Lower leg skin (tissue), 4 donors: ENCODE results near the gene TMOD2. TPM values are rescaled to one million over a fixed set of nuclear protein-coding genes. Genes with fewer than 3 reads are reported as not detected.

Experiments used
- DNase-seq, 2 donors: peaks; one replicate each; pipeline ENCODE4 v3.0.0-alpha.2; 2019; ENCODE audit warnings: low spot score in 2 of 2
- H3K4me3 ChIP-seq: fragments of 200-600 bp; sonication (generic); 2 replicates; pipeline ENCODE4 v1.5.1; 2017; ENCODE audit warnings: mild to moderate bottlenecking, low read depth; ENCODE audit not compliant: poor library complexity, severe bottlenecking
- CTCF ChIP-seq, 3 donors: fragments of 450-650 bp; IDR thresholded peaks; one replicate each; pipeline ENCODE4 v1.5.1; 2016; ENCODE audit warnings: antibody characterized with exemption in 3 of 3, mild to moderate bottlenecking in 3 of 3, moderate library complexity in 2 of 3
- POLR2A ChIP-seq, 2 donors: fragments of 450-650 bp; IDR thresholded peaks; one replicate each; pipeline ENCODE4 v1.6.1; 2016 to 2017; ENCODE audit warnings: antibody characterized with exemption in 2 of 2, mild to moderate bottlenecking in 1 of 2, moderate library complexity in 1 of 2
- WGBS, 2 donors: methylation state at CpG; one replicate each; pipeline ENCODE4 v1.1.5; 2018; 5-methylcytosine and 5-hydroxymethylcytosine counted together
- intact Hi-C: fragments of 100-400 bp; cut with DNase I; formaldehyde crosslinking; loops from one replicate; pipeline ENCODE4 v1.15.0; 2023; ENCODE audit warnings: low total_unique reads
- total RNA-seq, 4 donors: library from RNA; depleted of rRNA; stranded (reverse); fragments of >200 nt; gene quantifications; one replicate each; pipeline ENCODE4 v1.1.0, GENCODE V29; 2016

The TMOD2 gene
- total RNA-seq, 4 donors from 2014 or later = 6.6 to 9.3 (median 7.5) TPM

GRCh38 chr15:51757450-51757849 lies 6.1 kb downstream of the TMOD2 start:
- H3K4me3 ChIP-seq = no peak overlapping the region
- no peak for TF ChIP-seq POLR2A (IDR thresholded peaks at IDR 0.05)
- no peak for TF ChIP-seq CTCF (IDR thresholded peaks at IDR 0.05)
- 93 to 95% methylated on average over 2 of the region's 2 CpGs for WGBS, 2 donors
- no peak for DNase-seq
- intact Hi-C loops = no loop called here

GRCh38 chr15:51758645-51759044 lies 7.2 kb downstream of the TMOD2 start:
- WGBS, 2 donors = 50 to 67% methylated on average over 1 of the region's 1 CpG
- H3K4me3 ChIP-seq = no peak overlapping the region
- no peak for TF ChIP-seq POLR2A (IDR thresholded peaks at IDR 0.05)
- no peak for TF ChIP-seq CTCF (IDR thresholded peaks at IDR 0.05)
- DNase-seq = no peak
- intact Hi-C loops = no loop called here

GRCh38 chr15:51759557-51760070 lies 8.2 kb downstream of the TMOD2 start:
- H3K4me3 ChIP-seq = no peak overlapping the region
- WGBS, 2 donors = 57 to 67% methylated on average over 3 of the region's 3 CpGs
- DNase-seq = no peak
- intact Hi-C loops = no loop called here
- TF ChIP-seq CTCF (IDR thresholded peaks at IDR 0.05) (no peak), POLR2A (IDR thresholded peaks at IDR 0.05) (no peak)

- no peak for DNase-seq
- H3K4me3 ChIP-seq = no peak overlapping the region
- intact Hi-C loops = no loop called here
- TF ChIP-seq POLR2A (IDR thresholded peaks at IDR 0.05) = no peak
- no peak for TF ChIP-seq CTCF (IDR thresholded peaks at IDR 0.05)
- 71 to 88% methylated on average over 3 of the region's 3 CpGs for WGBS, 2 donors
These were observed 9.4 kb downstream of the TMOD2 start for GRCh38 chr15:51760805-51761204.

- no peak for TF ChIP-seq CTCF (IDR thresholded peaks at IDR 0.05)
- no peak for TF ChIP-seq POLR2A (IDR thresholded peaks at IDR 0.05)
- intact Hi-C loops = no loop called here
- no peak overlapping the region for H3K4me3 ChIP-seq
- no peak for DNase-seq
- 85 to 90% methylated on average over 7 of the region's 7 CpGs for WGBS, 2 donors
These were observed 14.4 kb downstream of the TMOD2 start for GRCh38 chr15:51765751-51766150.

GRCh38 chr15:51766341-51766740 lies 14.9 kb downstream of the TMOD2 start:
- TF ChIP-seq CTCF (IDR thresholded peaks at IDR 0.05) = no peak
- TF ChIP-seq POLR2A (IDR thresholded peaks at IDR 0.05) = no peak
- WGBS, 2 donors = 89 to 91% methylated on average over 1 of the region's 1 CpG
- no peak overlapping the region for H3K4me3 ChIP-seq
- no peak for DNase-seq
- intact Hi-C loops = no loop called here
